ENCODE measurements around the gene MEGF9. TPM values are rescaled to one million over a fixed set of nuclear protein-coding genes. Genes with fewer than 3 reads are reported as not detected.

Gene MEGF9
- total and polyA plus RNA-seq, 4 donors: 15.5 to 27.4 (median 19.3) TPM

DNA sequence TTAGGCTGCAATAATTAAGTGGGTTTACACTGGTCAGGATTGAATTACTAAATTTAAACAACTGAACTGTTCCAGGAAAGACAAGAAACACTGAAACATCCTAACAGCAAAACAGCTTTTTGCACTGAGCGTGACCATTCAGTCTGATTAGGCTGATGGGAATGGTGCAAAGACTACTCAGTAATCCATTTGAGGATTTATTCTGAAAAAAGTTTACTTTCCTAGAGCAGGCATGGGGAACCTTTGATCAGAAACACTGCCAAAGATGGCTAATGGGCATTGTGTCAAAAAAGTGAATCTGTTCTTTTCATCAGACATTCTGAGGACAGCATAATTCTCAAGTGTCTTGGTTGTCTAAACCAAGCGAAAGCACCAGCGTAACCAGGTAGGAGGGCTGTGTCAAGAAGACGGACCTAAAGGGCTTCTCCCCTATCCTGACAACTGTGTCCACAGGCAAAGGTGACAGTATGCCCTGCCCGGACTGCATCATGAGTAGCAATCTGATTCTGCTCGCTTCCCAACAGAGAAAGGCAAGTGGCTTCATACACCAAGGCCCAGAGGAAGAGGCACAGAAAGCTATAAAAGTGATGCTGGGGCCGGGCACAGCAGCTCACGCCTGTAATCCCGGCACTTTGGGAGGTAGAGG lies 45.6 kb upstream of the MEGF9 start:
- no peaks in the 10 kb centered on the region for H3K9me3 ChIP-seq (ENCODE audit: control insufficient read depth in 4 of 4, low read length in 3 of 4)
- no peak for DNase-seq (ENCODE audit: low spot score)
- no peak overlapping the region for H3K9ac ChIP-seq (ENCODE audit: low read depth in 1 of 2, low read length in 2 of 2)
- peaks cover 8 to 34% (median 16%) of the 10 kb centered on the region in 4 donors for H3K36me3 ChIP-seq (ENCODE audit: control insufficient read depth in 4 of 4, insufficient read depth in 3 of 4, low read depth in 1 of 4, low read length in 3 of 4)
- H3K27me3 ChIP-seq (ENCODE audit: control insufficient read depth in 4 of 4, insufficient read depth in 4 of 4, low read length in 3 of 4): no peaks in the 10 kb centered on the region
- no peak overlapping the region for H3K27ac ChIP-seq (ENCODE audit: low read depth in 1 of 2, low read length in 2 of 2)
- WGBS: 88% methylated on average over 9 of the region's 9 CpGs
- TF ChIP-seq FOXA2 (IDR thresholded peaks at IDR 0.05): no peak
- TF ChIP-seq EGR1 (IDR thresholded peaks at IDR 0.05; ENCODE audit: low read depth in 2 of 2): no peak
- no peak for TF ChIP-seq JUND (IDR thresholded peaks at IDR 0.05)
- no peak for TF ChIP-seq YY1 (IDR thresholded peaks at IDR 0.05)
- TF ChIP-seq, protein P1, sequence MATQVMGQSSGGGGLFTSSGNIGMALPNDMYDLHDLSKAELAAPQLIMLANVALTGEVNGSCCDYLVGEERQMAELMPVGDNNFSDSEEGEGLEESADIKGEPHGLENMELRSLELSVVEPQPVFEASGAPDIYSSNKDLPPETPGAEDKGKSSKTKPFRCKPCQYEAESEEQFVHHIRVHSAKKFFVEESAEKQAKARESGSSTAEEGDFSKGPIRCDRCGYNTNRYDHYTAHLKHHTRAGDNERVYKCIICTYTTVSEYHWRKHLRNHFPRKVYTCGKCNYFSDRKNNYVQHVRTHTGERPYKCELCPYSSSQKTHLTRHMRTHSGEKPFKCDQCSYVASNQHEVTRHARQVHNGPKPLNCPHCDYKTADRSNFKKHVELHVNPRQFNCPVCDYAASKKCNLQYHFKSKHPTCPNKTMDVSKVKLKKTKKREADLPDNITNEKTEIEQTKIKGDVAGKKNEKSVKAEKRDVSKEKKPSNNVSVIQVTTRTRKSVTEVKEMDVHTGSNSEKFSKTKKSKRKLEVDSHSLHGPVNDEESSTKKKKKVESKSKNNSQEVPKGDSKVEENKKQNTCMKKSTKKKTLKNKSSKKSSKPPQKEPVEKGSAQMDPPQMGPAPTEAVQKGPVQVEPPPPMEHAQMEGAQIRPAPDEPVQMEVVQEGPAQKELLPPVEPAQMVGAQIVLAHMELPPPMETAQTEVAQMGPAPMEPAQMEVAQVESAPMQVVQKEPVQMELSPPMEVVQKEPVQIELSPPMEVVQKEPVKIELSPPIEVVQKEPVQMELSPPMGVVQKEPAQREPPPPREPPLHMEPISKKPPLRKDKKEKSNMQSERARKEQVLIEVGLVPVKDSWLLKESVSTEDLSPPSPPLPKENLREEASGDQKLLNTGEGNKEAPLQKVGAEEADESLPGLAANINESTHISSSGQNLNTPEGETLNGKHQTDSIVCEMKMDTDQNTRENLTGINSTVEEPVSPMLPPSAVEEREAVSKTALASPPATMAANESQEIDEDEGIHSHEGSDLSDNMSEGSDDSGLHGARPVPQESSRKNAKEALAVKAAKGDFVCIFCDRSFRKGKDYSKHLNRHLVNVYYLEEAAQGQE (IDR thresholded peaks at IDR 0.05): no peak
- no peak for TF ChIP-seq HNF4G (IDR thresholded peaks at IDR 0.05)
- no peak for TF ChIP-seq HNF4A (conservative IDR thresholded peaks at IDR 0.05)
- TF ChIP-seq TAF1 (conservative IDR thresholded peaks at IDR 0.05): no peak
- H3K4me3 ChIP-seq (ENCODE audit: low read depth in 1 of 3, low read length in 3 of 3): no peak overlapping the region
- peaks cover 0 to 12% (median 3%) of the 10 kb centered on the region in 4 donors for H3K4me1 ChIP-seq (ENCODE audit: control insufficient read depth in 4 of 4, insufficient read depth in 4 of 4, low read length in 3 of 4)

DNA sequence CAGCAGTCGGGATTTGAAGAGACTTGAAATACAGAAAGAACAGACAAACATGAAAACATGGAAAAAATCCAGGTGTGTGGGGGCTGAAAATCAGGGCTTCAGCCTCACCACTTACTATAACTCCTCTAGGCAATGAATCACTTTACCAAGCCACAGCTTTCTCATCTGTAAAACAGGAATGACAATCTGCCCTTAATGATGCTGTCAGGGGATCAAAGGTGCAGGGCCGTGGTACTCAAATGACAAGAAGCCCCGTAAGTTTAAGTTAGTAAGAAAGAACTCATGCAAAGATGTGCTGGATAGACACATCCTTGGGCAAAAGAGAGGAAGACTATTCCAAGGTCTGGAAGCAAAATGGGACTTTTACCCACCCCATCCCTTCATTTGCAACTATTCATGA lies 44.3 kb upstream of the MEGF9 start:
- 89% methylated on average over 3 of the region's 3 CpGs for WGBS
- TF ChIP-seq, protein P2, sequence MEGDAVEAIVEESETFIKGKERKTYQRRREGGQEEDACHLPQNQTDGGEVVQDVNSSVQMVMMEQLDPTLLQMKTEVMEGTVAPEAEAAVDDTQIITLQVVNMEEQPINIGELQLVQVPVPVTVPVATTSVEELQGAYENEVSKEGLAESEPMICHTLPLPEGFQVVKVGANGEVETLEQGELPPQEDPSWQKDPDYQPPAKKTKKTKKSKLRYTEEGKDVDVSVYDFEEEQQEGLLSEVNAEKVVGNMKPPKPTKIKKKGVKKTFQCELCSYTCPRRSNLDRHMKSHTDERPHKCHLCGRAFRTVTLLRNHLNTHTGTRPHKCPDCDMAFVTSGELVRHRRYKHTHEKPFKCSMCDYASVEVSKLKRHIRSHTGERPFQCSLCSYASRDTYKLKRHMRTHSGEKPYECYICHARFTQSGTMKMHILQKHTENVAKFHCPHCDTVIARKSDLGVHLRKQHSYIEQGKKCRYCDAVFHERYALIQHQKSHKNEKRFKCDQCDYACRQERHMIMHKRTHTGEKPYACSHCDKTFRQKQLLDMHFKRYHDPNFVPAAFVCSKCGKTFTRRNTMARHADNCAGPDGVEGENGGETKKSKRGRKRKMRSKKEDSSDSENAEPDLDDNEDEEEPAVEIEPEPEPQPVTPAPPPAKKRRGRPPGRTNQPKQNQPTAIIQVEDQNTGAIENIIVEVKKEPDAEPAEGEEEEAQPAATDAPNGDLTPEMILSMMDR (IDR thresholded peaks at IDR 0.05; ENCODE audit: low read depth, low read length, missing input control): no peak
- no peak for TF ChIP-seq TAF1 (conservative IDR thresholded peaks at IDR 0.05)
- TF ChIP-seq, protein P1 (IDR thresholded peaks at IDR 0.05): no peak
- TF ChIP-seq RAD21 (IDR thresholded peaks at IDR 0.05): no peak
- TF ChIP-seq HNF4G (IDR thresholded peaks at IDR 0.05): no peak
- no peak for TF ChIP-seq FOXA2 (IDR thresholded peaks at IDR 0.05)
- TF ChIP-seq HNF4A (conservative IDR thresholded peaks at IDR 0.05): no peak
- no peak overlapping the region for H3K4me3 ChIP-seq (ENCODE audit: low read depth in 1 of 3, low read length in 3 of 3)

More for the DNA sequence above, 44.3 kb upstream of the MEGF9 start:
- DNase-seq (ENCODE audit: low spot score): no peak
- Histone ChIP-seq H3K27me3 (ENCODE audit: control insufficient read depth in 4 of 4, insufficient read depth in 4 of 4, low read length in 3 of 4) (no peaks in the 10 kb centered on the region), H3K9ac (ENCODE audit: low read depth in 1 of 2, low read length in 2 of 2) (no peak overlapping the region), H3K27ac (ENCODE audit: low read depth in 1 of 2, low read length in 2 of 2) (no peak overlapping the region), H3K9me3 (ENCODE audit: control insufficient read depth in 4 of 4, low read length in 3 of 4) (no peaks in the 10 kb centered on the region), H3K36me3 (ENCODE audit: control insufficient read depth in 4 of 4, insufficient read depth in 3 of 4, low read depth in 1 of 4, low read length in 3 of 4) (peaks cover under 1 to 21% (median 6%) of the 10 kb centered on the region in 4 donors), H3K4me1 (ENCODE audit: control insufficient read depth in 4 of 4, insufficient read depth in 4 of 4, low read length in 3 of 4) (peaks cover 0 to 12% (median 3%) of the 10 kb centered on the region in 4 donors)
